Measurements from ENCODE around the gene DDX43.

- TF ChIP-seq CTCF (IDR thresholded peaks at IDR 0.05): no peak
- TF ChIP-seq, protein P1, sequence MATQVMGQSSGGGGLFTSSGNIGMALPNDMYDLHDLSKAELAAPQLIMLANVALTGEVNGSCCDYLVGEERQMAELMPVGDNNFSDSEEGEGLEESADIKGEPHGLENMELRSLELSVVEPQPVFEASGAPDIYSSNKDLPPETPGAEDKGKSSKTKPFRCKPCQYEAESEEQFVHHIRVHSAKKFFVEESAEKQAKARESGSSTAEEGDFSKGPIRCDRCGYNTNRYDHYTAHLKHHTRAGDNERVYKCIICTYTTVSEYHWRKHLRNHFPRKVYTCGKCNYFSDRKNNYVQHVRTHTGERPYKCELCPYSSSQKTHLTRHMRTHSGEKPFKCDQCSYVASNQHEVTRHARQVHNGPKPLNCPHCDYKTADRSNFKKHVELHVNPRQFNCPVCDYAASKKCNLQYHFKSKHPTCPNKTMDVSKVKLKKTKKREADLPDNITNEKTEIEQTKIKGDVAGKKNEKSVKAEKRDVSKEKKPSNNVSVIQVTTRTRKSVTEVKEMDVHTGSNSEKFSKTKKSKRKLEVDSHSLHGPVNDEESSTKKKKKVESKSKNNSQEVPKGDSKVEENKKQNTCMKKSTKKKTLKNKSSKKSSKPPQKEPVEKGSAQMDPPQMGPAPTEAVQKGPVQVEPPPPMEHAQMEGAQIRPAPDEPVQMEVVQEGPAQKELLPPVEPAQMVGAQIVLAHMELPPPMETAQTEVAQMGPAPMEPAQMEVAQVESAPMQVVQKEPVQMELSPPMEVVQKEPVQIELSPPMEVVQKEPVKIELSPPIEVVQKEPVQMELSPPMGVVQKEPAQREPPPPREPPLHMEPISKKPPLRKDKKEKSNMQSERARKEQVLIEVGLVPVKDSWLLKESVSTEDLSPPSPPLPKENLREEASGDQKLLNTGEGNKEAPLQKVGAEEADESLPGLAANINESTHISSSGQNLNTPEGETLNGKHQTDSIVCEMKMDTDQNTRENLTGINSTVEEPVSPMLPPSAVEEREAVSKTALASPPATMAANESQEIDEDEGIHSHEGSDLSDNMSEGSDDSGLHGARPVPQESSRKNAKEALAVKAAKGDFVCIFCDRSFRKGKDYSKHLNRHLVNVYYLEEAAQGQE (IDR thresholded peaks at IDR 0.05; ENCODE audit: insufficient read depth in 1 of 2, low read depth in 2 of 2, low read length in 1 of 2): no peak
- TF ChIP-seq TCF7L2 (IDR thresholded peaks at IDR 0.05; ENCODE audit: low read depth, low read length): no peak
- TF ChIP-seq POLR2AphosphoS5 (IDR thresholded peaks at IDR 0.05; ENCODE audit: low read depth, low read length): no peak
Measured at GRCh38 chr6:73372516-73372915, 22.1 kb upstream of the DDX43 start.

Measured in Panc1 (cell line).